Endothelial cell of umbilical vein (primary cell): ENCODE results near the gene PSMD14. TPM values are rescaled to one million over a fixed set of nuclear protein-coding genes. Genes with fewer than 3 reads are reported as not detected.

Experiments used
- BruUV-seq: library from RNA; stranded (reverse); fragments of 400-500 nt; replicated peaks from 2 replicates; lab custom pipeline; 2021; lab: Mats Ljungman, UMichigan
- CTCF ChIA-PET: fragments of 300-600, 350-600 bp; sonication (Branson Sonifier 250); formaldehyde crosslinking; loops from one replicate; lab custom pipeline; 2021; ENCODE audit warnings: antibody characterized with exemption, inconsistent platforms; lab: Charles Lee
- POLR2A ChIA-PET: fragments of 300-600, 350-600 bp; sonication (Branson Sonifier 250); formaldehyde crosslinking; loops from one replicate; lab custom pipeline; 2021; ENCODE audit warnings: antibody characterized with exemption, inconsistent platforms; lab: Charles Lee
- DNase-seq: peaks from one replicate; pipeline ENCODE4 v3.0.0-alpha.2; 2011; ENCODE audit warnings: low read depth, low spot score
- FAIRE-seq: peaks from 2 replicates; lab custom pipeline; 2011; peaks lifted over from hg19 to GRCh38; lab: Jason Lieb, UNC
- H2AFZ ChIP-seq: 2 replicates; pipeline ENCODE4 v1.6.0; 2012; ENCODE audit warnings: low read depth, low read length, control low read depth, inconsistent platforms
- H3K27ac ChIP-seq: 2 replicates; pipeline ENCODE4 v1.5.1; 2011; ENCODE audit warnings: low read depth, mild to moderate bottlenecking, control low read depth, low read length, moderate library complexity; ENCODE audit not compliant: insufficient read depth
- H3K27me3 ChIP-seq, 2 experiments: 2 replicates each; pipeline versions ENCODE4 v1.6.0 to v1.6.1; 2011; ENCODE audit warnings: low read length in 2 of 2, mixed read lengths in 1 of 2; ENCODE audit not compliant: control insufficient read depth in 2 of 2, insufficient read depth in 2 of 2
- H3K36me3 ChIP-seq, 2 experiments: 2 replicates in 1 of 2; 3 replicates in 1 of 2; pipeline ENCODE4 v1.5.1; 2011; ENCODE audit warnings: low read length in 2 of 2, mild to moderate bottlenecking in 1 of 2, moderate library complexity in 1 of 2; ENCODE audit not compliant: control insufficient read depth in 2 of 2, insufficient read depth in 2 of 2; ENCODE audit errors: extremely low read depth in 1 of 2
- H3K4me1 ChIP-seq: 3 replicates; pipeline ENCODE4 v1.5.1; 2011; ENCODE audit warnings: mild to moderate bottlenecking, low read length; ENCODE audit not compliant: control insufficient read depth, insufficient read depth; ENCODE audit errors: extremely low read depth
- H3K4me2 ChIP-seq: 2 replicates; pipeline ENCODE4 v1.6.1; 2011; ENCODE audit warnings: low read length, control low read depth, mixed read lengths; ENCODE audit not compliant: insufficient read depth
- H3K4me3 ChIP-seq, 3 experiments: fragments of 200-600 bp in 1 of 3; sonication (generic), shearing (Covaris generic) in 1 of 3; replicated peaks in 1 of 3; 2 replicates each; pipeline ENCODE4 v1.5.1; 2011 to 2016; ENCODE audit warnings: control low read depth in 3 of 3, low read length in 3 of 3, mild to moderate bottlenecking in 2 of 3, inconsistent platforms in 1 of 3, low read depth in 1 of 3, moderate library complexity in 1 of 3; ENCODE audit not compliant: insufficient read depth in 1 of 3
- H3K79me2 ChIP-seq: 2 replicates; pipeline ENCODE4 v1.6.0; 2012; ENCODE audit warnings: low read length, inconsistent platforms; ENCODE audit not compliant: control insufficient read depth, insufficient read depth
- H3K9ac ChIP-seq: replicated peaks from 2 replicates; pipeline ENCODE3; 2011; ENCODE audit warnings: low read length, control low read depth; ENCODE audit not compliant: insufficient read depth; ENCODE audit errors: extremely low read depth
- H3K9me1 ChIP-seq: replicated peaks from 3 replicates; pipeline ENCODE4 v1.6.0; 2011; ENCODE audit warnings: mild to moderate bottlenecking, low read length; ENCODE audit not compliant: control insufficient read depth, insufficient read depth; ENCODE audit errors: extremely low read depth
- H3K9me3 ChIP-seq: replicated peaks from 2 replicates; pipeline ENCODE4 v1.5.1; 2012; ENCODE audit warnings: low read length, inconsistent platforms; ENCODE audit not compliant: control insufficient read depth, insufficient read depth
- H4K20me1 ChIP-seq: replicated peaks from 2 replicates; pipeline ENCODE3; 2011; ENCODE audit warnings: mild to moderate bottlenecking, low read length; ENCODE audit not compliant: control insufficient read depth, insufficient read depth; ENCODE audit errors: extremely low read depth
- CTCF ChIP-seq, 2 donors: IDR thresholded peaks; 1 replicate in 1 of 2; 2 replicates in 1 of 2; pipeline ENCODE4 v1.5.1; 2011; ENCODE audit warnings: low read length in 2 of 2, mild to moderate bottlenecking in 2 of 2, moderate library complexity in 2 of 2, control low read depth in 1 of 2, inconsistent platforms in 1 of 2, low read depth in 1 of 2; ENCODE audit not compliant: insufficient read depth in 1 of 2; ENCODE audit errors: extremely low read depth in 1 of 2
- EZH2 ChIP-seq: IDR thresholded peaks from 2 replicates; pipeline ENCODE4 v1.6.1; 2012; ENCODE audit warnings: borderline replicate concordance, low read depth, mild to moderate bottlenecking, moderate library complexity, low read length, inconsistent platforms; ENCODE audit not compliant: severe bottlenecking
- FOS ChIP-seq: IDR thresholded peaks from 2 replicates; pipeline ENCODE4 v1.6.1; 2011; ENCODE audit warnings: mild to moderate bottlenecking, low read length, moderate library complexity, borderline replicate concordance; ENCODE audit not compliant: insufficient read depth
- GATA2 ChIP-seq: IDR thresholded peaks from 2 replicates; pipeline ENCODE4 v1.7.0; 2011; ENCODE audit warnings: low read depth, mild to moderate bottlenecking, moderate library complexity, mixed read lengths, low read length; ENCODE audit not compliant: insufficient read length, insufficient read depth
- JUN ChIP-seq: IDR thresholded peaks from 2 replicates; pipeline ENCODE4 v1.6.1; 2011; ENCODE audit warnings: borderline replicate concordance, low read depth; ENCODE audit not compliant: insufficient read length, insufficient read depth
- MYC ChIP-seq: IDR thresholded peaks from one replicate; pipeline ENCODE4 v1.6.1; 2011; ENCODE audit warnings: mild to moderate bottlenecking, low read depth, low read length
- POLR2A ChIP-seq: IDR thresholded peaks from 2 replicates; pipeline ENCODE4 v1.6.1; 2012; ENCODE audit warnings: low read depth, mild to moderate bottlenecking, control low read depth, low read length
- POLR2AphosphoS5 ChIP-seq: IDR thresholded peaks from 2 replicates; pipeline ENCODE4 v1.6.1; 2012; ENCODE audit warnings: low read depth, mild to moderate bottlenecking, control low read depth, low read length, moderate library complexity; ENCODE audit not compliant: insufficient read depth
- dilution Hi-C: fragments of 300-500 bp; cut with MboI; formaldehyde crosslinking; loops from one replicate; pipeline ENCODE4 v1.15.0; 2019; ENCODE audit warnings: low sequenced_read_pairs; ENCODE audit not compliant: extremely low pct_ligation_motif_present
- intact Hi-C: fragments of 100-400 bp; cut with micrococcal nuclease; formaldehyde crosslinking; loops from one replicate; pipeline ENCODE4 v1.10.0; 2022
- polyA plus RNA-seq, 4 experiments: library from polyadenylated mRNA; depleted of rRNA in 3 of 4; stranded (reverse) in 3 of 4; unstranded in 1 of 4; fragments of >200 nt; gene quantifications; 2 replicates each; pipeline versions ENCODE4 v1.2.1 to v1.2.3, GENCODE V29; 2011 to 2012; ENCODE audit warnings: missing spikeins in 1 of 4
- total RNA-seq: library from RNA; stranded (reverse); gene quantifications from 2 replicates; pipeline ENCODE4 v1.2.3, GENCODE V29; 2021
- TF ChIP-seq, protein P1 (sequence below): IDR thresholded peaks from 2 replicates; pipeline ENCODE4 v1.6.1; 2011; ENCODE audit not compliant: insufficient read depth, insufficient read length

PSMD14 gene
- total and polyA plus RNA-seq, 2 donors (not counting 3 experiments of a cell fraction or from before 2014, with no cell fraction given): 47.6 to 85.4 TPM

GRCh38 chr2:161424394-161424769, 116.2 kb downstream of the PSMD14 start:
- ChIA-PET CTCF (interaction anchor here (2.0 kb wide), 1 partner anchor 10 kb away, joined by 8 read pairs; no protein-coding TSS in a partner anchor), POLR2A (no interaction called here)
- FAIRE-seq: peak; percentile 15
- Histone ChIP-seq H3K27ac (no peak overlapping the region), H3K27me3 (peaks cover 85 to 100% of the 10 kb centered on the region in 2 experiments), H3K9me3 (no peaks in the 10 kb centered on the region), H3K4me2 (no peak overlapping the region), H4K20me1 (no peaks in the 10 kb centered on the region), H3K4me3 (no peak overlapping the region), H3K4me1 (peaks cover 5% of the 10 kb centered on the region), H3K9me1 (no peaks in the 10 kb centered on the region), H3K36me3 (no peaks in the 10 kb centered on the region), H2AFZ (no peak overlapping the region), H3K9ac (no peak overlapping the region), H3K79me2 (no peaks in the 10 kb centered on the region)
- no peak for TF ChIP-seq FOS
- TF ChIP-seq EZH2: peak; percentile 15
- no peak for DNase-seq
- dilution Hi-C loops (no loop called here), intact Hi-C loops (no loop called here)
- BruUV-seq: no TSS peak

DNA sequence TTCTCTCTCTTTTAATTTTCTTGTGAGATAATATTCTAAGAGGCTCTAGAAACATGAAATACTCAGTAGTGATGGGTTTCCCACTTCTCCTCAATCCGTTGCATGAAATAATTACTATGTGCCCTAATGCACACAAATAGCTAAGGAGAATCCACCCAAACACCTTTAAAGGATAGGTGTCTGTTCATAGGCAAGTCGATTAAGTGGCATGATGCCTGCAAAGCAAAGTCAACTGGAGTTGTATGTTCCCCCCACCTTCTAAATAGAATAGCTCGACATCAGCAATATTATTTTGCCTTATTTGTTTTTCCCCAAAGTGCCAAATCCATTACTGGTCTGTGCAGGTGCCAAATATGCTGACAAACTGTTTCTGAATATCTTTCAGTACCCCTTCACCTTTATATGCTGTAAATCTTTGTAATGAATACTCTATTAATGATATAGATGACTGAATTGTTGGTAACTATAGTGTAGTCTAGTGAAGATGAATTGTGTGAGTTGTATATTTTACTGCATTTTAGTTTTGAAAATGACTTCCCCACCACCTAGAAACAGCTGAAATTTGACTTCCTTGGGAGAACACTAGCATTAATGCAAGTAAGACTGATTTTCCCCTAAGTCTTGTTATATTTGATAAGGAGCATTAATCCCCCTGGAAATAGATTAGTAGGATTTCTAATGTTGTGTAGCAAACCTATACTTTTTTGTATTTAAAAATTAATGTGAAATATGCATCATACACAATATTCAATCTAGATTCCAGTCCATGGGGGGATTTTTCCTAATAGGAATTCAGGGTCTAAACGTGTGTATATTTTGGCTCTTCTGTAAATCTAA, 116.9 kb downstream of the PSMD14 start:
- H3K4me1 ChIP-seq: peaks cover 5% of the 10 kb centered on the region
- intact Hi-C loops: loop anchor here (1.0 to 5.0 kb wide), 2 partner anchors 8 to 702 kb away; no protein-coding TSS in a partner anchor
- no peak overlapping the region for H3K27ac ChIP-seq
- H3K9ac ChIP-seq: no peak overlapping the region
- H3K36me3 ChIP-seq: no peaks in the 10 kb centered on the region
- no peaks in the 10 kb centered on the region for H3K9me3 ChIP-seq
- peaks cover 82 to 100% of the 10 kb centered on the region in 2 experiments for H3K27me3 ChIP-seq
- dilution Hi-C loops: no loop called here
- H3K79me2 ChIP-seq: no peaks in the 10 kb centered on the region
- ChIA-PET POLR2A (no interaction called here), CTCF (interaction anchor here (1.5 to 2.0 kb wide), 3 partner anchors 9 to 11 kb away, joined by 3 to 8 read pairs (median 4); partner anchors contain the start of gene TBR1)
- TF ChIP-seq GATA2: no peak
- TF ChIP-seq, protein P1, sequence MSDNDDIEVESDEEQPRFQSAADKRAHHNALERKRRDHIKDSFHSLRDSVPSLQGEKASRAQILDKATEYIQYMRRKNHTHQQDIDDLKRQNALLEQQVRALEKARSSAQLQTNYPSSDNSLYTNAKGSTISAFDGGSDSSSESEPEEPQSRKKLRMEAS: no peak
- TF ChIP-seq MYC: no peak
- TF ChIP-seq EZH2: no peak
- no peak for TF ChIP-seq JUN
- TF ChIP-seq CTCF (IDR thresholded peaks at IDR 0.05; ENCODE audit: extremely low read depth in 1 of 2, insufficient read depth in 1 of 2, low read depth in 1 of 2, low read length in 2 of 2): no peak
- no peak for TF ChIP-seq FOS
- no peak for TF ChIP-seq POLR2AphosphoS5
- no peak for TF ChIP-seq POLR2A
- DNase-seq: no peak
- no peaks in the 10 kb centered on the region for H3K9me1 ChIP-seq
- no peak overlapping the region for H3K4me2 ChIP-seq
- BruUV-seq: no TSS peak
- no peaks in the 10 kb centered on the region for H4K20me1 ChIP-seq
- no peak overlapping the region for H2AFZ ChIP-seq
- no peak overlapping the region for H3K4me3 ChIP-seq
- no peak for FAIRE-seq
